ENCODE measurements around the gene RNF25. TPM values are rescaled to one million over a fixed set of nuclear protein-coding genes. Genes with fewer than 3 reads are reported as not detected.

RNF25 gene
- total and polyA plus RNA-seq, 2 of the 8 experiments (the other 6 are each of a cell fraction or from before 2014, with no cell fraction given): 19.6 to 29.6 TPM

DNA sequence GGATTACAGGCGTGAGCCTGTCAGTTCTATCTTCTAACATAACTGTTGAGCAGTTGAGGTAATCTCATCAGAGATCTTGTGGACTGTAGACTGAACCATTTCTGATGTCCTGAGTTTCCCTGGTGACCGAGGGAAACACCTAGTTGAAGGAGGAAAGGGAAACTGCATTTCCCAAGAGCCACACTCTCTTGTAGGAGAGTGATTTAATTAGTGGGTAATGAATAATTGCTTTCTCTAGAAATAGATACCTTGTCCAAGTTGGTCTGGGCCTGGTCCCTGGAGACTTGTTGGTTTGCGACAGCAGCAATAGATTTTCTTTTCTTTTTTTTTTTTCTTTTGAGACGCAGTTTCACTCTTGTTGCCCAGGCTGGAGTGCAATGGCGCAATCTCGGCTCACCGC lies 46.3 kb upstream of the RNF25 start:
- Histone ChIP-seq H3K14ac (ENCODE audit: insufficient read length) (no peak overlapping the region), H3K23me2 (ENCODE audit: low read depth, low read length) (no peaks in the 10 kb centered on the region), H2BK5ac (ENCODE audit: low read depth, low read length) (no peak overlapping the region), H3K9ac (replicated peaks in 1 of 4; ENCODE audit: extremely low read depth in 1 of 4, low read depth in 3 of 4, low read length in 3 of 4) (no peak overlapping the region), H4K5ac (ENCODE audit: insufficient read length, low read depth, low read length) (no peak overlapping the region), H2AFZ (ENCODE audit: low read length) (no peak overlapping the region), H3K4me3 (ENCODE audit: extremely low read depth in 1 of 4, insufficient read depth in 2 of 4, low read depth in 3 of 4, low read length in 4 of 4) (no peak overlapping the region), H3K18ac (ENCODE audit: extremely low read depth, low read length) (no peak overlapping the region), H2BK20ac (ENCODE audit: low read length) (no peak overlapping the region), H2BK120ac (replicated peaks; ENCODE audit: low read depth, low read length) (no peak overlapping the region), H3K4me1 (replicated peaks in 1 of 4; ENCODE audit: control insufficient read depth in 3 of 4, insufficient read depth in 4 of 4, low read length in 3 of 4) (peaks cover 0 to 15% (median 3%) of the 10 kb centered on the region in 4 experiments; a peak in 5 of 7 replicates), H3K4ac (replicated peaks; ENCODE audit: insufficient read length, low read depth, low read length) (no peak overlapping the region), H4K91ac (replicated peaks; ENCODE audit: insufficient read length, low read length) (no peak overlapping the region), H2AK5ac (ENCODE audit: low read depth, low read length) (no peak overlapping the region), H2BK12ac (ENCODE audit: low read depth, low read length) (no peak overlapping the region), H3K56ac (replicated peaks; ENCODE audit: insufficient read length, low read depth, low read length) (no peak overlapping the region), H3K9me3 (ENCODE audit: insufficient read depth in 2 of 2, low read depth in 1 of 2, low read length in 1 of 2) (no peaks in the 10 kb centered on the region), H3K27ac (ENCODE audit: low read depth, low read length) (no peak overlapping the region), H3K27me3 (replicated peaks in 1 of 4; ENCODE audit: control insufficient read depth in 3 of 4, extremely low read depth in 1 of 4, insufficient read depth in 3 of 4, low read length in 3 of 4) (no peaks in the 10 kb centered on the region), H2BK15ac (ENCODE audit: low read length) (no peak overlapping the region), H4K20me1 (replicated peaks in 1 of 2; ENCODE audit: control insufficient read depth in 1 of 2, insufficient read depth in 2 of 2, low read length in 2 of 2) (peaks cover 3 to 9% of the 10 kb centered on the region in 2 experiments), H3K4me2 (ENCODE audit: insufficient read depth in 1 of 2, low read depth in 2 of 2, low read length in 2 of 2) (no peak overlapping the region), H4K8ac (ENCODE audit: extremely low read depth, insufficient read depth, low read length) (no peak overlapping the region), H3K23ac (ENCODE audit: insufficient read length) (no peak overlapping the region), H3K79me2 (ENCODE audit: control insufficient read depth in 1 of 2, insufficient read depth in 2 of 2, low read length in 2 of 2) (peaks cover 14 to 83% of the 10 kb centered on the region in 2 experiments), H3K36me3 (ENCODE audit: control insufficient read depth in 2 of 4, insufficient read depth in 4 of 4, low read length in 3 of 4) (peaks cover 0 to 9% (median 0%) of the 10 kb centered on the region in 4 experiments; a peak in 1 of 8 replicates), H3K79me1 (ENCODE audit: low read depth, low read length) (peaks cover 9% of the 10 kb centered on the region; the same call in 1 of the 2 replicates)
- ChIA-PET CTCF (ENCODE audit: partially characterized antibody) (interaction anchor here (0.6 to 2.2 kb wide), 4 partner anchors 9 to 134 kb away, joined by 3 to 10 read pairs (median 4); no protein-coding TSS in a partner anchor), POLR2A (ENCODE audit: partially characterized antibody) (no interaction called here)
- no peak for DNase-seq (ENCODE audit: low read depth in 1 of 2, low spot score in 2 of 2)
- no peak for FAIRE-seq
- WGBS, 2 experiments (ENCODE audit: extremely low coverage in 1 of 2, insufficient coverage in 1 of 2, insufficient read length in 1 of 2, insufficient replicate concordance in 2 of 2, low coverage in 1 of 2, low lambda C conversion rate in 2 of 2, missing lambda C conversion rate in 1 of 2): 94% methylated on average over 5 of the region's 7 CpGs; no CpG with 5 or more reads in 1 of the 2 experiments
- no peak for TF ChIP-seq HDAC2 (IDR thresholded peaks at IDR 0.05; ENCODE audit: borderline replicate concordance in 1 of 2, low read depth in 2 of 2, low read length in 2 of 2)
- TF ChIP-seq TCF12 (IDR thresholded peaks at IDR 0.05; ENCODE audit: low read depth, low read length): no peak
- TF ChIP-seq KDM1A (IDR thresholded peaks at IDR 0.05; ENCODE audit: borderline replicate concordance, low read length): no peak
- TF ChIP-seq SAP30 (IDR thresholded peaks at IDR 0.05; ENCODE audit: insufficient read depth, insufficient replicate concordance, low read length): no peak
- TF ChIP-seq SP4 (IDR thresholded peaks at IDR 0.05; ENCODE audit: low read length): no peak
- no peak for TF ChIP-seq ATF3 (IDR thresholded peaks at IDR 0.05; ENCODE audit: insufficient read depth, low read depth, low read length)

Data from H1 (cell line).